Osteoblast (primary cell): Measurements from ENCODE around the gene ABCG4. TPM values are rescaled to one million over a fixed set of nuclear protein-coding genes. Genes with fewer than 3 reads are reported as not detected.

Source experiments
- DNase-seq: peaks from one replicate; pipeline ENCODE4 v3.0.0; 2011; ENCODE audit warnings: low spot score, mixed read lengths; ENCODE audit not compliant: insufficient read length; ENCODE audit errors: missing footprints
- H2AFZ ChIP-seq: 2 replicates; pipeline ENCODE4 v1.6.0; 2011; ENCODE audit warnings: mild to moderate bottlenecking, low read length
- H3K27ac ChIP-seq: 2 replicates; pipeline ENCODE4 v1.5.1; 2011; ENCODE audit warnings: mild to moderate bottlenecking, low read depth, low read length, moderate library complexity
- H3K27me3 ChIP-seq: 2 replicates; pipeline ENCODE4 v1.6.0; 2012; ENCODE audit warnings: mild to moderate bottlenecking, control low read depth, inconsistent platforms, low read length, moderate library complexity; ENCODE audit not compliant: insufficient read depth
- H3K36me3 ChIP-seq: 2 replicates; pipeline ENCODE4 v1.5.1; 2011; ENCODE audit warnings: mild to moderate bottlenecking, low read length, control low read depth, moderate library complexity; ENCODE audit not compliant: insufficient read depth
- H3K4me1 ChIP-seq: 2 replicates; pipeline ENCODE4 v1.5.1; 2011; ENCODE audit warnings: mild to moderate bottlenecking, low read length, control low read depth, moderate library complexity; ENCODE audit not compliant: insufficient read depth
- H3K4me2 ChIP-seq: 2 replicates; pipeline ENCODE4 v1.6.0; 2011; ENCODE audit warnings: mild to moderate bottlenecking, low read length; ENCODE audit not compliant: insufficient read depth
- H3K4me3 ChIP-seq: fragments of 200-600 bp; sonication (generic); 3 replicates; pipeline ENCODE4 v1.5.1; 2012; ENCODE audit warnings: mild to moderate bottlenecking, low read length, inconsistent platforms; ENCODE audit not compliant: insufficient read depth
- H3K79me2 ChIP-seq: 2 replicates; pipeline ENCODE4 v1.6.0; 2012; ENCODE audit warnings: mild to moderate bottlenecking, low read length, control low read depth, inconsistent platforms; ENCODE audit not compliant: insufficient read depth
- H3K9me3 ChIP-seq: 2 replicates; pipeline ENCODE4 v1.5.1; 2011; ENCODE audit warnings: low read depth, low read length, control low read depth
- H4K20me1 ChIP-seq: 2 replicates; pipeline ENCODE4 v1.6.0; 2012; ENCODE audit warnings: mild to moderate bottlenecking, low read length, control low read depth; ENCODE audit not compliant: insufficient read depth
- CTCF ChIP-seq: IDR thresholded peaks from 2 replicates; pipeline ENCODE4 v1.5.1; 2011; ENCODE audit warnings: mild to moderate bottlenecking, low read depth, low read length, moderate library complexity; ENCODE audit errors: extremely low read depth
- total RNA-seq: library from RNA; depleted of rRNA; stranded (reverse); fragments of >200 nt; gene quantifications from 2 replicates; pipeline ENCODE4 v1.2.3, GENCODE V29; 2012

ABCG4 gene
- total RNA-seq, 1 donor: not detected

- Histone ChIP-seq H3K9me3 (no peaks in the 10 kb centered on the region), H3K4me1 (peaks cover 17% of the 10 kb centered on the region), H4K20me1 (peaks cover 11% of the 10 kb centered on the region), H3K27me3 (no peaks in the 10 kb centered on the region), H3K27ac (no peak overlapping the region), H3K79me2 (peaks cover 23% of the 10 kb centered on the region), H2AFZ (no peak overlapping the region), H3K36me3 (peaks cover 25% of the 10 kb centered on the region), H3K4me2 (no peak overlapping the region), H3K4me3 (no peak overlapping the region)
- DNase-seq: peak; percentile 49
- TF ChIP-seq CTCF: no peak
Observed at GRCh38 chr11:119118946-119119345, 29.9 kb upstream of the ABCG4 start.

- Histone ChIP-seq H3K27me3 (no peaks in the 10 kb centered on the region), H3K9me3 (no peaks in the 10 kb centered on the region), H3K4me3 (peak overlapping the region; percentile 91), H4K20me1 (peaks cover 11% of the 10 kb centered on the region), H3K27ac (peak overlapping the region; percentile 68), H2AFZ (peak overlapping the region; percentile 91), H3K79me2 (peaks cover 28% of the 10 kb centered on the region), H3K36me3 (peaks cover 19% of the 10 kb centered on the region), H3K4me2 (peak overlapping the region; percentile 99), H3K4me1 (peaks cover 17% of the 10 kb centered on the region)
- DNase-seq: peak; percentile 82
- TF ChIP-seq CTCF: no peak
Observed at GRCh38 chr11:119120639-119121007, 28.2 kb upstream of the ABCG4 start.

- Histone ChIP-seq H3K27me3 (no peaks in the 10 kb centered on the region), H4K20me1 (peaks cover 11% of the 10 kb centered on the region), H3K27ac (peak within 1 kb of the TSS; percentile 68), H3K9me3 (no peaks in the 10 kb centered on the region), H3K4me1 (peaks cover 17% of the 10 kb centered on the region), H2AFZ (peak within 1 kb of the TSS; percentile 96), H3K36me3 (peaks cover 19% of the 10 kb centered on the region), H3K79me2 (peaks cover 28% of the 10 kb centered on the region), H3K4me3 (peak within 1 kb of the TSS; percentile 91), H3K4me2 (peak within 1 kb of the TSS; percentile 99)
- TF ChIP-seq CTCF: no peak
- peak; percentile 99 for DNase-seq
Observed at GRCh38 chr11:119121008-119121810, 27.6 kb upstream of the ABCG4 start, which contains the start of gene HINFP. Gene HINFP, plus strand, starts transcription at chr11:119121580. Its CDS starts 5,365 bp downstream, at chr11:119126945.

- Histone ChIP-seq H4K20me1 (peaks cover 11% of the 10 kb centered on the region), H3K36me3 (peaks cover 17% of the 10 kb centered on the region), H3K27ac (peak overlapping the region; percentile 60), H3K79me2 (peaks cover 32% of the 10 kb centered on the region), H3K27me3 (no peaks in the 10 kb centered on the region), H3K9me3 (no peaks in the 10 kb centered on the region), H3K4me1 (peaks cover 17% of the 10 kb centered on the region), H3K4me3 (peak overlapping the region; percentile 91), H3K4me2 (peak overlapping the region; percentile 99), H2AFZ (peak overlapping the region; percentile 96)
- no peak for DNase-seq
- TF ChIP-seq CTCF: no peak
Observed at GRCh38 chr11:119121811-119122124, 27.1 kb upstream of the ABCG4 start.
